GM23338 (cell line): ENCODE data around the gene NALF2. TPM values are rescaled to one million over a fixed set of nuclear protein-coding genes. Genes with fewer than 3 reads are reported as not detected.

Experiments used
- ATAC-seq: fragments of 200-7000 bp; cut with Tn5 transposase; 3 replicates; pipeline ENCODE4 v1.9.1; 2020
- DNase-seq: peaks from one replicate; pipeline ENCODE4 v3.0.0-alpha.2; 2015; ENCODE audit warnings: low spot score
- H2AFZ ChIP-seq: fragments of 200-600 bp; sonication (generic); 2 replicates; pipeline ENCODE4 v1.8.0; 2016; ENCODE audit warnings: antibody characterized with exemption, mild to moderate bottlenecking, moderate library complexity
- H3F3A ChIP-seq: fragments of 200-600 bp; sonication (generic); replicated peaks from 2 replicates; pipeline ENCODE4 v1.8.0; 2017; ENCODE audit warnings: antibody characterized with exemption, mixed run types, low read depth
- H3K27ac ChIP-seq: fragments of 200-600 bp; sonication (generic); 2 replicates; pipeline ENCODE4 v1.6.1; 2016; ENCODE audit warnings: low read depth
- H3K27me3 ChIP-seq: fragments of 200-600 bp; sonication (generic); 2 replicates; pipeline ENCODE4 v1.8.0; 2016; ENCODE audit warnings: mild to moderate bottlenecking, mixed run types, moderate library complexity; ENCODE audit not compliant: insufficient read depth
- H3K36me3 ChIP-seq: fragments of 200-600 bp; sonication (generic); 2 replicates; pipeline ENCODE4 v1.8.0; 2016; ENCODE audit warnings: mild to moderate bottlenecking; ENCODE audit not compliant: insufficient read depth
- H3K4me1 ChIP-seq: fragments of 200-600 bp; sonication (generic); 2 replicates; pipeline ENCODE4 v1.8.0; 2016; ENCODE audit warnings: mild to moderate bottlenecking, moderate library complexity; ENCODE audit not compliant: insufficient read depth
- H3K4me2 ChIP-seq: fragments of 200-600 bp; sonication (generic); 2 replicates; pipeline ENCODE4 v1.7.1; 2017; ENCODE audit warnings: mixed run types
- H3K4me3 ChIP-seq: fragments of 200-600 bp; sonication (generic); 2 replicates; pipeline ENCODE4 v1.6.1; 2016; ENCODE audit warnings: mixed run types
- H3K79me2 ChIP-seq: fragments of 200-600 bp; sonication (generic); replicated peaks from 2 replicates; pipeline ENCODE4 v1.8.0; 2017; ENCODE audit warnings: mild to moderate bottlenecking; ENCODE audit not compliant: insufficient read depth
- H3K9me2 ChIP-seq: fragments of 200-600 bp; sonication (generic); 2 replicates; pipeline ENCODE4 v1.8.0; 2017; ENCODE audit not compliant: insufficient read depth
- H4K20me1 ChIP-seq: fragments of 200-600 bp; sonication (generic); replicated peaks from 2 replicates; pipeline ENCODE4 v1.8.0; 2017; ENCODE audit warnings: mild to moderate bottlenecking; ENCODE audit not compliant: insufficient read depth
- H3K27ac Mint-ChIP-seq: 2 replicates; pipeline ENCODE4 v1.8.0; 2020; ENCODE audit warnings: inconsistent platforms, mild to moderate bottlenecking, moderate library complexity, mixed read lengths
- H3K27me3 Mint-ChIP-seq: 3 replicates; pipeline ENCODE4 v1.8.0; 2022; ENCODE audit warnings: low read depth, mild to moderate bottlenecking, moderate library complexity, mixed read lengths, inconsistent platforms; ENCODE audit not compliant: insufficient read depth, poor library complexity
- H3K36me3 Mint-ChIP-seq: 3 replicates; pipeline ENCODE4 v1.8.0; 2021; ENCODE audit warnings: low read depth, mild to moderate bottlenecking, inconsistent platforms, moderate library complexity, mixed read lengths
- H3K4me1 Mint-ChIP-seq: 3 replicates; pipeline ENCODE4 v1.8.0; 2020; ENCODE audit warnings: mild to moderate bottlenecking, inconsistent platforms, mixed read lengths
- H3K4me3 Mint-ChIP-seq: 3 replicates; pipeline ENCODE4 v1.8.0; 2021; ENCODE audit warnings: moderate library complexity, mild to moderate bottlenecking, inconsistent platforms, mixed read lengths
- H3K9me3 Mint-ChIP-seq: 3 replicates; pipeline ENCODE4 v1.8.0; 2020; ENCODE audit warnings: moderate library complexity, mild to moderate bottlenecking, inconsistent platforms, mixed read lengths
- CREB1 ChIP-seq: fragments of 250-450 bp; sonication (Bioruptor Pico); IDR thresholded peaks from 2 replicates; pipeline ENCODE4 v1.5.0; 2020; ENCODE audit warnings: low read depth, mild to moderate bottlenecking, moderate library complexity
- EZH2 ChIP-seq: fragments of 200-600 bp; sonication (generic); IDR thresholded peaks from one replicate; pipeline ENCODE4 v1.8.0; 2017; ENCODE audit warnings: antibody characterized with exemption, mild to moderate bottlenecking, low read depth; ENCODE audit not compliant: unreplicated experiment
- EZH2phosphoT487 ChIP-seq: fragments of 200-600 bp; sonication (generic); IDR thresholded peaks from one replicate; pipeline ENCODE4 v1.8.1; 2018; ENCODE audit warnings: antibody characterized with exemption; ENCODE audit not compliant: unreplicated experiment
- JUNB ChIP-seq: IDR thresholded peaks from one replicate; pipeline ENCODE4 v1.6.1; 2016; ENCODE audit warnings: antibody characterized with exemption; ENCODE audit not compliant: unreplicated experiment
- NANOG ChIP-seq: IDR thresholded peaks from 2 replicates; pipeline ENCODE4 v1.6.1; 2016; ENCODE audit warnings: antibody characterized with exemption, borderline replicate concordance
- ZNF114 ChIP-seq: fragments of 250-450 bp; sonication (Bioruptor Pico); IDR thresholded peaks from 2 replicates; pipeline ENCODE4 v1.5.0; 2020; ENCODE audit warnings: mild to moderate bottlenecking, moderate library complexity
- ZNF331 ChIP-seq: fragments of 250-450 bp; sonication (Bioruptor Pico); IDR thresholded peaks from 2 replicates; pipeline ENCODE4 v1.5.0; 2020; ENCODE audit warnings: low read depth, mild to moderate bottlenecking, moderate library complexity
- polyA plus RNA-seq: library from polyadenylated mRNA; unstranded; fragments of >200 nt; fragmentation: Nextera tagmentation; extraction: Ambion mirVana; gene quantifications from 2 replicates; pipeline ENCODE4 v1.2.1, GENCODE V29; 2016
- total RNA-seq: library from RNA; depleted of rRNA; stranded (reverse); fragments of >200 nt; shearing (Covaris generic); gene quantifications from 2 replicates; pipeline ENCODE4 v1.2.3, GENCODE V29; 2014
- TF ChIP-seq, protein P1 (sequence below), 2 experiments: fragments of 200-600 bp in 1 of 2; sonication (generic) in 1 of 2; conservative IDR thresholded peaks; 2 replicates each; pipeline versions ENCODE4 v1.5.1 to v1.6.1; 2016 to 2017; ENCODE audit warnings: antibody characterized with exemption in 2 of 2, low read depth in 2 of 2, mild to moderate bottlenecking in 2 of 2, moderate library complexity in 1 of 2
- TF ChIP-seq, protein P2 (sequence below): IDR thresholded peaks from one replicate; pipeline ENCODE4 v1.6.1; 2018; ENCODE audit warnings: antibody characterized with exemption; ENCODE audit not compliant: unreplicated experiment
- TF ChIP-seq, protein P3 (sequence below): IDR thresholded peaks from 2 replicates; pipeline ENCODE4 v1.6.1; 2016; ENCODE audit warnings: antibody characterized with exemption

NALF2 gene
- total and polyA plus RNA-seq, 2 experiments from 2014 or later = 4.4 to 10.5 TPM

DNA sequence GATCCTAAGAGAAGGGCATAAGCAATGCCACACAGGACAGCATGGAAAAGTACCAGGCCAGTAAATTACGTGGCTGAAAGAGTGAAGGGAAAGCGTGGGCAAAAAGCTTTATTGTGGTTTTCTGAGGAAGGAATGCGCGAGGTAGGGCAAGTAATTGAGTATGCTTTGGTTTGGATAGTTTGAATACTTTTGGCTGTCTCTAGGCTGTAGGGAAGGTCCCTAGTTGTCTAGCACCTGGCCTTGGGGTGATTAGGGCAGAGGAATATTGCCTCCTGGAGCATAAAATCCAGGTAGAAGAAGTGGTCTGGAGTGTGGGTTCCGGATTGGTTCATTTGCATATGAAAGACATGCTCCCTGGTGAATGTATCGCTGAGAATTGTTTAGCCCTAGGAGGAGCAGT lies 46.4 kb upstream of the NALF2 start:
- no peaks in the 10 kb centered on the region for H3K79me2 ChIP-seq
- Mint-ChIP-seq H3K27me3 (peaks cover 1% of the 10 kb centered on the region), H3K9me3 (no peaks in the 10 kb centered on the region; the same call in 1 of the 3 replicates), H3K27ac (no peak overlapping the region), H3K4me1 (no peaks in the 10 kb centered on the region), H3K36me3 (no peaks in the 10 kb centered on the region), H3K4me3 (no peak overlapping the region)
- H3K27me3 ChIP-seq = no peaks in the 10 kb centered on the region
- no peaks in the 10 kb centered on the region for H3F3A ChIP-seq
- TF ChIP-seq, protein P1, sequence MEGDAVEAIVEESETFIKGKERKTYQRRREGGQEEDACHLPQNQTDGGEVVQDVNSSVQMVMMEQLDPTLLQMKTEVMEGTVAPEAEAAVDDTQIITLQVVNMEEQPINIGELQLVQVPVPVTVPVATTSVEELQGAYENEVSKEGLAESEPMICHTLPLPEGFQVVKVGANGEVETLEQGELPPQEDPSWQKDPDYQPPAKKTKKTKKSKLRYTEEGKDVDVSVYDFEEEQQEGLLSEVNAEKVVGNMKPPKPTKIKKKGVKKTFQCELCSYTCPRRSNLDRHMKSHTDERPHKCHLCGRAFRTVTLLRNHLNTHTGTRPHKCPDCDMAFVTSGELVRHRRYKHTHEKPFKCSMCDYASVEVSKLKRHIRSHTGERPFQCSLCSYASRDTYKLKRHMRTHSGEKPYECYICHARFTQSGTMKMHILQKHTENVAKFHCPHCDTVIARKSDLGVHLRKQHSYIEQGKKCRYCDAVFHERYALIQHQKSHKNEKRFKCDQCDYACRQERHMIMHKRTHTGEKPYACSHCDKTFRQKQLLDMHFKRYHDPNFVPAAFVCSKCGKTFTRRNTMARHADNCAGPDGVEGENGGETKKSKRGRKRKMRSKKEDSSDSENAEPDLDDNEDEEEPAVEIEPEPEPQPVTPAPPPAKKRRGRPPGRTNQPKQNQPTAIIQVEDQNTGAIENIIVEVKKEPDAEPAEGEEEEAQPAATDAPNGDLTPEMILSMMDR (conservative IDR thresholded peaks at IDR 0.05; ENCODE audit: low read depth in 2 of 2) = no peak
- TF ChIP-seq ZNF114 (CRISPR knock-in tag) = no peak
- no peak for TF ChIP-seq EZH2phosphoT487
- TF ChIP-seq CREB1 (CRISPR knock-in tag) = no peak
- TF ChIP-seq, protein P2, sequence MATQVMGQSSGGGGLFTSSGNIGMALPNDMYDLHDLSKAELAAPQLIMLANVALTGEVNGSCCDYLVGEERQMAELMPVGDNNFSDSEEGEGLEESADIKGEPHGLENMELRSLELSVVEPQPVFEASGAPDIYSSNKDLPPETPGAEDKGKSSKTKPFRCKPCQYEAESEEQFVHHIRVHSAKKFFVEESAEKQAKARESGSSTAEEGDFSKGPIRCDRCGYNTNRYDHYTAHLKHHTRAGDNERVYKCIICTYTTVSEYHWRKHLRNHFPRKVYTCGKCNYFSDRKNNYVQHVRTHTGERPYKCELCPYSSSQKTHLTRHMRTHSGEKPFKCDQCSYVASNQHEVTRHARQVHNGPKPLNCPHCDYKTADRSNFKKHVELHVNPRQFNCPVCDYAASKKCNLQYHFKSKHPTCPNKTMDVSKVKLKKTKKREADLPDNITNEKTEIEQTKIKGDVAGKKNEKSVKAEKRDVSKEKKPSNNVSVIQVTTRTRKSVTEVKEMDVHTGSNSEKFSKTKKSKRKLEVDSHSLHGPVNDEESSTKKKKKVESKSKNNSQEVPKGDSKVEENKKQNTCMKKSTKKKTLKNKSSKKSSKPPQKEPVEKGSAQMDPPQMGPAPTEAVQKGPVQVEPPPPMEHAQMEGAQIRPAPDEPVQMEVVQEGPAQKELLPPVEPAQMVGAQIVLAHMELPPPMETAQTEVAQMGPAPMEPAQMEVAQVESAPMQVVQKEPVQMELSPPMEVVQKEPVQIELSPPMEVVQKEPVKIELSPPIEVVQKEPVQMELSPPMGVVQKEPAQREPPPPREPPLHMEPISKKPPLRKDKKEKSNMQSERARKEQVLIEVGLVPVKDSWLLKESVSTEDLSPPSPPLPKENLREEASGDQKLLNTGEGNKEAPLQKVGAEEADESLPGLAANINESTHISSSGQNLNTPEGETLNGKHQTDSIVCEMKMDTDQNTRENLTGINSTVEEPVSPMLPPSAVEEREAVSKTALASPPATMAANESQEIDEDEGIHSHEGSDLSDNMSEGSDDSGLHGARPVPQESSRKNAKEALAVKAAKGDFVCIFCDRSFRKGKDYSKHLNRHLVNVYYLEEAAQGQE = no peak
- no peak for TF ChIP-seq NANOG
- TF ChIP-seq ZNF331 (CRISPR knock-in tag) = no peak
- TF ChIP-seq, protein P3, sequence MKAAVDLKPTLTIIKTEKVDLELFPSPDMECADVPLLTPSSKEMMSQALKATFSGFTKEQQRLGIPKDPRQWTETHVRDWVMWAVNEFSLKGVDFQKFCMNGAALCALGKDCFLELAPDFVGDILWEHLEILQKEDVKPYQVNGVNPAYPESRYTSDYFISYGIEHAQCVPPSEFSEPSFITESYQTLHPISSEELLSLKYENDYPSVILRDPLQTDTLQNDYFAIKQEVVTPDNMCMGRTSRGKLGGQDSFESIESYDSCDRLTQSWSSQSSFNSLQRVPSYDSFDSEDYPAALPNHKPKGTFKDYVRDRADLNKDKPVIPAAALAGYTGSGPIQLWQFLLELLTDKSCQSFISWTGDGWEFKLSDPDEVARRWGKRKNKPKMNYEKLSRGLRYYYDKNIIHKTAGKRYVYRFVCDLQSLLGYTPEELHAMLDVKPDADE = no peak
- no peak for TF ChIP-seq EZH2
- TF ChIP-seq JUNB = no peak
- DNase-seq (peak; percentile 3), ATAC-seq (no peak)
- no peak overlapping the region for H3K27ac ChIP-seq
- no peak overlapping the region for H3K4me3 ChIP-seq
- H3K36me3 ChIP-seq = no peaks in the 10 kb centered on the region
- no peak overlapping the region for H3K4me2 ChIP-seq
- H3K4me1 ChIP-seq = no peaks in the 10 kb centered on the region
- no peak overlapping the region for H2AFZ ChIP-seq
- no peaks in the 10 kb centered on the region for H4K20me1 ChIP-seq
- no peaks in the 10 kb centered on the region for H3K9me2 ChIP-seq

DNA sequence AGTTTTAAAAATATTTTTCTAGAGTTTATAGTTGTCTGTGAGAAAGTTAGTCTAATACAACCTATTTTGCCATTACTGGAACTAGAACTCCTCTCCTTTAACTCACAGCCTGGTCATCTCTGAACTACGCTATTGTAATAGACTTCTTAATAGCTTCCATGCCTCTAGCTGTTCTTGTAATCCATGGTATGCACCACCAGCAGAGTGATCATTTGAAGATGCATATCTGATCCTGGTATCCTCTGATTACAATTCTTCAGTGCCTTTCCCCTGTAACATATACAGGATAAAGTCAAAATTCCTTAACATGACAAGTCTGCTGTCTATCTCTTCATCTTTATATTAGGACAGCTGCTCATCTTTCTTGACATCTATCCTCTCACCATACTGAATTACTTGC lies 37.6 kb upstream of the NALF2 start:
- no peak overlapping the region for H3K4me3 Mint-ChIP-seq
- ATAC-seq = no peak
- Histone ChIP-seq H2AFZ (no peak overlapping the region), H3K9me2 (no peaks in the 10 kb centered on the region), H3K27me3 (no peaks in the 10 kb centered on the region), H3K27ac (no peak overlapping the region), H3K36me3 (no peaks in the 10 kb centered on the region), H3K4me2 (no peak overlapping the region), H3F3A (no peaks in the 10 kb centered on the region), H3K4me3 (no peak overlapping the region), H4K20me1 (no peaks in the 10 kb centered on the region), H3K4me1 (no peaks in the 10 kb centered on the region), H3K79me2 (no peaks in the 10 kb centered on the region)
- H3K27ac Mint-ChIP-seq = no peak overlapping the region
- DNase-seq = no peak
- H3K9me3 Mint-ChIP-seq = no peaks in the 10 kb centered on the region
- H3K4me1 Mint-ChIP-seq = no peaks in the 10 kb centered on the region
- H3K27me3 Mint-ChIP-seq = no peaks in the 10 kb centered on the region
- no peaks in the 10 kb centered on the region for H3K36me3 Mint-ChIP-seq
- TF ChIP-seq, protein P3 = no peak
- TF ChIP-seq ZNF331 (CRISPR knock-in tag) = no peak
